AG04450 (cell line): ENCODE results near the gene RAB11FIP4. TPM values are rescaled to one million over a fixed set of nuclear protein-coding genes. Genes with fewer than 3 reads are reported as not detected.

Experiments used
- CTCF ChIA-PET: fragments of 300-600, 350-600 bp; formaldehyde crosslinking; extraction: SDS; loops from one replicate; lab custom pipeline; 2022; ENCODE audit warnings: antibody characterized with exemption, inconsistent platforms; lab: Charles Lee
- POLR2A ChIA-PET: fragments of 350-600 bp; formaldehyde crosslinking; extraction: SDS; loops from one replicate; lab custom pipeline; 2021; ENCODE audit warnings: antibody characterized with exemption, inconsistent platforms; lab: Yijun Ruan, JAX
- DNase-seq: peaks from one replicate; pipeline ENCODE4 v3.0.0-alpha.2; 2011; ENCODE audit warnings: low read depth, low spot score
- H3K27ac ChIP-seq: one replicate; pipeline ENCODE4 v1.5.1; 2012; ENCODE audit warnings: low read depth, low read length, control low read depth
- H3K27me3 ChIP-seq: one replicate; pipeline ENCODE4 v1.6.0; 2012; ENCODE audit warnings: low read length; ENCODE audit not compliant: control insufficient read depth, insufficient read depth
- H3K4me3 ChIP-seq: 2 replicates; pipeline ENCODE4 v1.5.1; 2011; ENCODE audit warnings: mild to moderate bottlenecking, low read depth, low read length, control low read depth
- H3K9me3 ChIP-seq: 2 replicates; pipeline ENCODE4 v1.5.1; 2012; ENCODE audit warnings: low read length; ENCODE audit not compliant: control insufficient read depth, insufficient read depth
- polyA plus RNA-seq: library from polyadenylated mRNA; depleted of rRNA; stranded (reverse); fragments of >200 nt; gene quantifications from 2 replicates; pipeline ENCODE4 v1.2.3, GENCODE V29; 2011
- TF ChIP-seq, protein P1 (sequence below): IDR thresholded peaks from 2 replicates; pipeline ENCODE4 v1.5.1; 2011; ENCODE audit warnings: low read depth, low read length, control low read depth, inconsistent platforms

RAB11FIP4 gene
- polyA plus RNA-seq, 1 experiment, result 0.58 TPM

DNA sequence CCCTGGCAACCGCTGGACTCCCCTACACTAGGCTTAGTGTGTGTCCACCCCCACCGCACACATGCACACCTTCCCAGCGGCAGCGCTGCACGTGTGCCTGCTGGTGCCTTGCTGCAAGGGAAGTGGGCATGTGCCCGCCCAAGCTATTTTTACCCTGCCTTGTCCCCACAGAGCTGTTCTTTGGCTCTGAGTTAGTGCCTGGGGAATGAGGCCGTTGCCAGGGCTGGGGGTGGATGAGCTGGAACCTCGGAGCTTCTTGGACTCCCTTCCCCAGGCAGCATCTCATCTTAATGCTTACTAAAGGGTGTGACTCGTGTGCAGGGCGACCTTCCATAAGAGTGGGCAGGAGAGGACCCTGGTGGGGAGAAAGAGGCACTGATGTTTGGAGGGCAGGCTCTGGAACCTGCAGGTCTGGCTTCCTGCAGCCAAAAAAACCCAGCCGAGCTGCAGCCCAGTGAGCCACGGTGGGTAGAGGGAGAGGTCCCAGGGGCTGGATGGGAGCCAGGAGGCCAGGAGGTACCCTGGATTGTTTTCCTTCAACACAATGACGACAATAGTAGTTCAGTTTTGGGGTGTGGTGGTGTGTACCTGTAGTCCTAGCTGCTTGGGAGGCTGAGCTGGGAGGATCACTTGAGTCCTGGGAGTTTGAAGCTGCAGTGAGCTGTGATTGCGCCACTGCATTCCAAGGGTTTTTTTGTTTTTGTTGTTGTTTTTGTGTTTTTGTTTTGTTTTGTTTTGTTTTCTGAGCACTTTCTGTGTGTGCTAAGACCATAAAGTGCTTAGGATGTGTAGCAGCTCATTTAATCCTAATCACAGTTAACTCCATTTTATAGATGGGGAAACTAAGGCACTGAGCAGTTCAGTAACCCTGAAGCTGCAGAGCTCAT is 119.1 kb downstream of the RAB11FIP4 start:
- no peak overlapping the region for H3K27ac ChIP-seq
- CTCF ChIA-PET, result interaction anchor here (0.6 to 2.9 kb wide), 2 partner anchors 73 to 348 kb away, joined by 3 to 11 read pairs; partner anchors contain the start of gene COPRS
- TF ChIP-seq, protein P1, sequence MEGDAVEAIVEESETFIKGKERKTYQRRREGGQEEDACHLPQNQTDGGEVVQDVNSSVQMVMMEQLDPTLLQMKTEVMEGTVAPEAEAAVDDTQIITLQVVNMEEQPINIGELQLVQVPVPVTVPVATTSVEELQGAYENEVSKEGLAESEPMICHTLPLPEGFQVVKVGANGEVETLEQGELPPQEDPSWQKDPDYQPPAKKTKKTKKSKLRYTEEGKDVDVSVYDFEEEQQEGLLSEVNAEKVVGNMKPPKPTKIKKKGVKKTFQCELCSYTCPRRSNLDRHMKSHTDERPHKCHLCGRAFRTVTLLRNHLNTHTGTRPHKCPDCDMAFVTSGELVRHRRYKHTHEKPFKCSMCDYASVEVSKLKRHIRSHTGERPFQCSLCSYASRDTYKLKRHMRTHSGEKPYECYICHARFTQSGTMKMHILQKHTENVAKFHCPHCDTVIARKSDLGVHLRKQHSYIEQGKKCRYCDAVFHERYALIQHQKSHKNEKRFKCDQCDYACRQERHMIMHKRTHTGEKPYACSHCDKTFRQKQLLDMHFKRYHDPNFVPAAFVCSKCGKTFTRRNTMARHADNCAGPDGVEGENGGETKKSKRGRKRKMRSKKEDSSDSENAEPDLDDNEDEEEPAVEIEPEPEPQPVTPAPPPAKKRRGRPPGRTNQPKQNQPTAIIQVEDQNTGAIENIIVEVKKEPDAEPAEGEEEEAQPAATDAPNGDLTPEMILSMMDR, result no peak
- no peaks in the 10 kb centered on the region for H3K9me3 ChIP-seq
- H3K4me3 ChIP-seq, result no peak overlapping the region
- no peak for DNase-seq
- POLR2A ChIA-PET, result interaction anchor here (0.5 kb wide), 1 partner anchor 83 kb away, joined by 3 read pairs; no protein-coding TSS in a partner anchor
- H3K27me3 ChIP-seq, result peaks cover 12% of the 10 kb centered on the region

- POLR2A ChIA-PET, result no interaction called here
- CTCF ChIA-PET, result interaction anchor here (2.9 kb wide), 1 partner anchor 74 kb away, joined by 11 read pairs; no protein-coding TSS in a partner anchor
- Histone ChIP-seq H3K27me3 (peaks cover 14% of the 10 kb centered on the region), H3K9me3 (no peaks in the 10 kb centered on the region), H3K27ac (no peak overlapping the region), H3K4me3 (no peak overlapping the region)
- TF ChIP-seq, protein P1, result no peak
- DNase-seq, result no peak
Observed at GRCh38 chr17:31511195-31511578, 119.7 kb downstream of the RAB11FIP4 start.

DNA sequence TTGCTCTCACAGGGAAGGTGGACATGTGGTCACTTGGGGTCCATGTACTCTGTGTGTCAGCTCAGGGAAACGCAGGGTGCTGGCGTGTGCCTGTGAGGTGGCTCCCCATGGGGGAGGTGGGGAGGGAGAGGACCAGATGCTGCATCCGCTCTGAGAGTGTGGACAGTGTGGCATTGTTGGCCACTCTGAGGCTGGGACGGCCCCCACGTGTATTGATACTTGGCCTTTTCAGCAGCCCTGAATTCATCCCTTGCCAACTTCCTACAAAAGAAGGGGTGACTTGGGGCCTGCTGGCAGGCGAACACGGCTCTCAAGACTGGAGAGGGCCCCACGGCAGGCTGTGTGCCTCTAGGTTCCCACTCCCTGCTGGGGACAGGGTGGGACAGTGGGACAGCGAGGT is 120.1 kb downstream of the RAB11FIP4 start:
- H3K27me3 ChIP-seq, result peaks cover 15% of the 10 kb centered on the region
- no peaks in the 10 kb centered on the region for H3K9me3 ChIP-seq
- no peak overlapping the region for H3K27ac ChIP-seq
- DNase-seq, result no peak
- TF ChIP-seq, protein P1, result no peak
- ChIA-PET POLR2A (no interaction called here), CTCF (interaction anchor here (2.9 kb wide), 1 partner anchor 74 kb away, joined by 11 read pairs; no protein-coding TSS in a partner anchor)
- H3K4me3 ChIP-seq, result no peak overlapping the region

DNA sequence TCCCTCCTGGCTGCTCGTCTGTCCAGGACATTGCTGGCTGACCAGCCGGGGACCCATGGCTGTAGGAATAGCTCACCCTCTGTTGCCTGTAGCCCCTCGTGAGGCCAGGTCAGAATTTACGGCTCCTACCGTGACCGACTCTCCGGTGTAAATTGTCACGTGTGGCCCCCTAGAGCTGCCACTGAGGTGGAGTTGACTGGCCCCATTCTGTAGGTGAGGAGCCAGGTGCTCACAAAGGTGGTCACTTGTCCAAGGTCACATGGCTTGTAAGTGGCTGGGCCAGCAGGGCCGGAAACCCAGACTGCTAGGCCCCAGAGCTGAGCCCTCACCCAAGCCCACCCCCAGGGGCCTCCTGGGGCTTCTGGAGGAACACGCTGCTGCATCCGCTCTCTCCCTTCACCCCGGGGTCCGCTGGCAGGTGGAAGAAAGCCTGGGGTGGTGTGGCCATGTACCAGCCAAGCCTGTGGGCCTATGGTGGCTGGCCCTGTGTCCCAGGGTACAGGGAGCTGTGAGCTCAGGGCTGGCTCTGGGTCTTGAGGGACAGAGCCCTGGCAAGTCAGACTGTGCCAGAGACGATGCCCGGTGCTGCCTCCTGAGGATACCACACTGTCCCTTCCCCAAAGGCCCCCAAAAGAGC is 120.7 kb downstream of the RAB11FIP4 start:
- ChIA-PET CTCF (interaction anchor here (2.9 kb wide), 1 partner anchor 75 kb away, joined by 11 read pairs; no protein-coding TSS in a partner anchor), POLR2A (no interaction called here)
- no peak for DNase-seq
- Histone ChIP-seq H3K9me3 (no peaks in the 10 kb centered on the region), H3K27me3 (peaks cover 15% of the 10 kb centered on the region), H3K4me3 (no peak overlapping the region), H3K27ac (no peak overlapping the region)
- TF ChIP-seq, protein P1, result no peak
